HG03571 (cell line): ENCODE data around the gene BTBD8.

Experiments used
- ATAC-seq: cut with Tn5 transposase; IDR thresholded peaks from one replicate; pipeline ENCODE4 v1.9.1; 2021; ENCODE audit not compliant: unreplicated experiment

BTBD8 gene

GRCh38 chr1:92091625-92092024, 11.5 kb downstream of the BTBD8 start:
- no peak for ATAC-seq

GRCh38 chr1:92094090-92094489, 13.9 kb downstream of the BTBD8 start:
- no peak for ATAC-seq

- ATAC-seq, result no peak
Measured at GRCh38 chr1:92094595-92094994, 14.4 kb downstream of the BTBD8 start.

- no peak for ATAC-seq
Measured at GRCh38 chr1:92095874-92096273, 15.7 kb downstream of the BTBD8 start.

- no peak for ATAC-seq
Measured at GRCh38 chr1:92096317-92096716, 16.2 kb downstream of the BTBD8 start.

GRCh38 chr1:92105546-92106081, 25.5 kb downstream of the BTBD8 start:
- no peak for ATAC-seq

GRCh38 chr1:92108631-92109030, 28.5 kb downstream of the BTBD8 start:
- no peak for ATAC-seq

- no peak for ATAC-seq
Measured at GRCh38 chr1:92117526-92117925, 37.4 kb downstream of the BTBD8 start.

- no peak for ATAC-seq
Measured at GRCh38 chr1:92118826-92119225, 38.7 kb downstream of the BTBD8 start.

GRCh38 chr1:92123868-92124267, 43.7 kb downstream of the BTBD8 start:
- ATAC-seq, result no peak

GRCh38 chr1:92125204-92125603, 45.1 kb downstream of the BTBD8 start:
- no peak for ATAC-seq

GRCh38 chr1:92126088-92126487, 45.9 kb downstream of the BTBD8 start:
- no peak for ATAC-seq

GRCh38 chr1:92134331-92134730, 54.2 kb downstream of the BTBD8 start:
- ATAC-seq, result no peak

GRCh38 chr1:92136341-92136740, 56.2 kb downstream of the BTBD8 start:
- no peak for ATAC-seq

- ATAC-seq, result no peak
Measured at GRCh38 chr1:92154934-92155333, 74.8 kb downstream of the BTBD8 start.

- no peak for ATAC-seq
Measured at GRCh38 chr1:92159593-92159992, 79.4 kb downstream of the BTBD8 start.

GRCh38 chr1:92165389-92165788, 85.2 kb downstream of the BTBD8 start:
- no peak for ATAC-seq

- ATAC-seq, result no peak
Measured at GRCh38 chr1:92167151-92167550, 87.0 kb downstream of the BTBD8 start.

- no peak for ATAC-seq
Measured at GRCh38 chr1:92168657-92169056, 88.5 kb downstream of the BTBD8 start.

- no peak for ATAC-seq
Measured at GRCh38 chr1:92169214-92170005, 89.3 kb downstream of the BTBD8 start.

GRCh38 chr1:92184632-92185031, 104.5 kb downstream of the BTBD8 start:
- ATAC-seq, result no peak

- no peak for ATAC-seq
Measured at GRCh38 chr1:92186081-92186480, 105.9 kb downstream of the BTBD8 start.
